ENCODE data around the gene SQOR. TPM values are rescaled to one million over a fixed set of nuclear protein-coding genes. Genes with fewer than 3 reads are reported as not detected.

The SQOR gene
- total and polyA plus RNA-seq, 10 donors, result 21.5 to 79.6 (median 56.1) TPM

DNA sequence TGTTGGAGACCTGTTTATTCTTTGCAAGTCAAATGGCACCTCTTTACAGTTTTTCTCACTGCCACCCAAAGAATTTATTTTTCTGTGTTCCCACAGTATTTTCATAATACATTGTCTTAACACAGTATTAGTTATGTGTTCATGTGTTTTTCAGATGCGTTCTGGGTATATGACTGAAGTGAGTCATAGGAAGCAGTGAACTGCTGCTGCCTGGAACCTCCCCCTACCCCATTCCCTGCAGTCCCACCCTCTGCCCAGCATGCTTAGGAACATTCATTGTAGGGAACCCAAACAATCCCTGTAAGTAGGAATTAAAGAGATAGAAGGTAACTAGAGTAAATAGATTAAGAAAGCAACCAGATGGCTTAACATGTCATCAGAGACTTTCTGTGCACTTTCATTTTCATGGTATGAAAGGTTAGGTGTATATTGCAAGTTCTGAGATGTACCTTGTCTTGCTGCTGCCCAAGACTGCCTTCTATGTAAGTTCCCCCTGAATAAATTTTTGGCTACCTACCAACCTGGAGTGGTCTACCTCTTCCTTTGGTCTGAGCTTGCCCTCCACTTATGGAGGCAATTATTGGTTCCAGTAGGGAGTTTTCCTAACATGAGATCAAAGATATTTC, 21.9 kb upstream of the SQOR start:
- no peak for DNase-seq
- WGBS, 5 donors, result 60 to 95% (median 63%) methylated on average over 1 of the region's 1 CpG
- H3K27ac ChIP-seq, result no peak overlapping the region
- H3K36me3 ChIP-seq, result peaks cover 0 to 21% (median 0%) of the 10 kb centered on the region in 6 donors
- no peaks in the 10 kb centered on the region for H3K27me3 ChIP-seq (replicated peaks in 1 of 7)
- H3K9me3 ChIP-seq, result no peaks in the 10 kb centered on the region
- H3K4me1 ChIP-seq, result peaks cover 0 to 7% (median 0%) of the 10 kb centered on the region in 6 donors
- intact Hi-C loops (cut with DNase I; ENCODE audit: low total_unique reads), result no loop called here
- TF ChIP-seq, protein P1, sequence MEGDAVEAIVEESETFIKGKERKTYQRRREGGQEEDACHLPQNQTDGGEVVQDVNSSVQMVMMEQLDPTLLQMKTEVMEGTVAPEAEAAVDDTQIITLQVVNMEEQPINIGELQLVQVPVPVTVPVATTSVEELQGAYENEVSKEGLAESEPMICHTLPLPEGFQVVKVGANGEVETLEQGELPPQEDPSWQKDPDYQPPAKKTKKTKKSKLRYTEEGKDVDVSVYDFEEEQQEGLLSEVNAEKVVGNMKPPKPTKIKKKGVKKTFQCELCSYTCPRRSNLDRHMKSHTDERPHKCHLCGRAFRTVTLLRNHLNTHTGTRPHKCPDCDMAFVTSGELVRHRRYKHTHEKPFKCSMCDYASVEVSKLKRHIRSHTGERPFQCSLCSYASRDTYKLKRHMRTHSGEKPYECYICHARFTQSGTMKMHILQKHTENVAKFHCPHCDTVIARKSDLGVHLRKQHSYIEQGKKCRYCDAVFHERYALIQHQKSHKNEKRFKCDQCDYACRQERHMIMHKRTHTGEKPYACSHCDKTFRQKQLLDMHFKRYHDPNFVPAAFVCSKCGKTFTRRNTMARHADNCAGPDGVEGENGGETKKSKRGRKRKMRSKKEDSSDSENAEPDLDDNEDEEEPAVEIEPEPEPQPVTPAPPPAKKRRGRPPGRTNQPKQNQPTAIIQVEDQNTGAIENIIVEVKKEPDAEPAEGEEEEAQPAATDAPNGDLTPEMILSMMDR (IDR thresholded peaks at IDR 0.05 in 8 of 11, conservative IDR thresholded peaks at IDR 0.05 in 3 of 11), result no peak
- no peak for TF ChIP-seq POLR2A (IDR thresholded peaks at IDR 0.05)
- TF ChIP-seq POLR2AphosphoS5 (IDR thresholded peaks at IDR 0.05), result no peak
- no peak overlapping the region for H3K4me3 ChIP-seq

DNA sequence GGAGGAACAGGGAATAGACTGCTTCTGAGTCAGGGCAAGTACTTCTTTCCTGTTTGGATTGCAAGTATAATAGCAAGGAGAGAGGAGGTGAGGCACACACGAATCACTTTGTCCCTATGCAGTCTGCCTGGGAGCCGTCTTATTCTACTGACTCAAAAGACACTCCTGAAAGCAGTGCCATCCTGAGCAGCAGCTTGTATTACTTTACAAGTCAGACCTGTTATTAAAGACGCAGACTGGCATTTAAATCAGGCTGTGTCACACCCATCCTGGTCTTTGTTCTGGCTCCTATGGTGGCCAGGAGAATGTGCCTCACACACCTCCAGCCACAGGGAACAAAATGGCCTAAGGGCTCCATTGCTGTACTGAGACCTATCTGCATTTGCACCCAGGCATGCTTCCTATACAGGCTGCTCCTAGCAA, 17.9 kb upstream of the SQOR start:
- intact Hi-C loops (cut with DNase I; ENCODE audit: low total_unique reads), result no loop called here
- TF ChIP-seq, protein P1 (IDR thresholded peaks at IDR 0.05 in 8 of 11, conservative IDR thresholded peaks at IDR 0.05 in 3 of 11), result no peak
- no peak for TF ChIP-seq POLR2AphosphoS5 (IDR thresholded peaks at IDR 0.05)
- no peak for TF ChIP-seq POLR2A (IDR thresholded peaks at IDR 0.05)

DNA sequence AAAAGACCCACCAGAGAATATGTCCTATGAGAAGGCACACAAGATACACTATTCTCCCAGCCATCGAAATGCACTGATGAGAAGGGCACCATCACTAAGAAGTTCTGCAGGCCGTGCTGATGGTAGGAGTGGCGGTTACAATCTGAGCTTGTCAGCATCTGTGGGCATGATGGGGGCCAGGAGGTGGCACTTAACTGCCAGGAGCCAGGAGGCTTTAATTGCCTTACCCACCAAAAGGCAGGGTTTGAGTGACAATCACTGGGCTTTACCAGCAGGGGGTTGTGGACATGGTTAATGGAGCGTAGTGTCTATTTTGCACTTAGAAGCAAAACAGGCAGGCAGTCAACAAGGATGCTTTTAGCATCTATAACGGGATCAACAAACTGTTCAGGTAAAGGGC, 16.0 kb upstream of the SQOR start:
- no peak overlapping the region for H3K27ac ChIP-seq
- DNase-seq, result no peak
- H3K36me3 ChIP-seq, result no peaks in the 10 kb centered on the region
- intact Hi-C loops (cut with DNase I; ENCODE audit: low total_unique reads), result no loop called here
- 77 to 87% (median 84%) methylated on average over 5 of the region's 5 CpGs for WGBS, 5 donors
- no peaks in the 10 kb centered on the region for H3K27me3 ChIP-seq (replicated peaks in 1 of 7)
- TF ChIP-seq POLR2A (IDR thresholded peaks at IDR 0.05) (no peak), POLR2AphosphoS5 (IDR thresholded peaks at IDR 0.05) (no peak)
- TF ChIP-seq, protein P1 (IDR thresholded peaks at IDR 0.05 in 8 of 11, conservative IDR thresholded peaks at IDR 0.05 in 3 of 11), result no peak
- H3K9me3 ChIP-seq, result peaks cover 0 to 2% (median 0%) of the 10 kb centered on the region in 8 donors
- peaks cover 0 to 7% (median 0%) of the 10 kb centered on the region in 6 donors for H3K4me1 ChIP-seq
- H3K4me3 ChIP-seq, result no peak overlapping the region

More for the DNA sequence above, 17.9 kb upstream of the SQOR start:
- DNase-seq, result no peak
- Histone ChIP-seq H3K4me1 (peaks cover 0 to 7% (median 0%) of the 10 kb centered on the region in 6 donors), H3K27ac (no peak overlapping the region), H3K27me3 (replicated peaks in 1 of 7) (no peaks in the 10 kb centered on the region), H3K9me3 (no peaks in the 10 kb centered on the region), H3K36me3 (no peaks in the 10 kb centered on the region), H3K4me3 (no peak overlapping the region)
- WGBS, 5 donors, result 74 to 86% (median 79%) methylated on average over 3 of the region's 3 CpGs

DNA sequence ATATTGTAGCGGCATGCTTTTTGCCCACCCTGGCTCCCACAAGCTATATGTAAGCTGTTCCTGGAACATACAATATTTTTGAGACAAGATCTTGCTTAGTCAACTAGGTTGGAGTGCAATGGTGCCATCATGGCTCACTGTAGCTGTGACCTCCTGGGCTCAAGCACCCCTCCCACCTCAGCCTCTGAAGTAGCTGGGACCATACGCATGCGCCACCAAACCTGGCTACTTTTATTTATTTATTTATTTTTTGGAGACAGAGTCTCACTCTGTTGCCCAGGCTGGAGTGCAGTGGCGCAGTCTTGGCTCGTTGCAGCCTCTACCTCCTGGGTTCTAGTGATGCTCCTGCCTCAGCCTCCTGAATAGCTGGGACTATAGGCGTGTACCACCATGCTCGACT, 6.7 kb upstream of the SQOR start:
- no peaks in the 10 kb centered on the region for H3K27me3 ChIP-seq (replicated peaks in 1 of 7)
- no peak overlapping the region for H3K27ac ChIP-seq
- H3K4me1 ChIP-seq, result peaks cover 0 to 19% (median 2%) of the 10 kb centered on the region in 6 donors
- H3K9me3 ChIP-seq, result peaks cover 5 to 41% (median 35%) of the 10 kb centered on the region in 8 donors
- H3K4me3 ChIP-seq, result no peak overlapping the region
- WGBS, 5 donors, result 86 to 95% (median 94%) methylated on average over 7 of the region's 7 CpGs
- DNase-seq, result no peak
- H3K36me3 ChIP-seq, result no peaks in the 10 kb centered on the region
- TF ChIP-seq, protein P1 (IDR thresholded peaks at IDR 0.05 in 8 of 11, conservative IDR thresholded peaks at IDR 0.05 in 3 of 11), result no peak
- no peak for TF ChIP-seq POLR2A (IDR thresholded peaks at IDR 0.05)
- TF ChIP-seq POLR2AphosphoS5 (IDR thresholded peaks at IDR 0.05), result no peak
- intact Hi-C loops (cut with DNase I; ENCODE audit: low total_unique reads), result no loop called here

All from spleen (tissue), 11 donors.